MM.1S (cell line): ENCODE measurements around the gene FOXN1.

Experiments used
- DNase-seq: peaks from one replicate; pipeline ENCODE4 v3.0.0-alpha.2; 2015
- H2AFZ ChIP-seq: fragments of 300-600 bp; sonication (generic); 2 replicates; pipeline ENCODE4 v1.6.0; 2016; ENCODE audit warnings: antibody characterized with exemption, low read length
- H3F3A ChIP-seq: fragments of 300-600 bp; sonication (generic); 2 replicates; pipeline ENCODE4 v1.6.1; 2016; ENCODE audit warnings: mild to moderate bottlenecking, antibody characterized with exemption, low read length, moderate library complexity, mixed read lengths; ENCODE audit not compliant: insufficient read depth
- H3K27ac ChIP-seq: fragments of 300-600 bp; sonication (generic); 2 replicates; pipeline ENCODE4 v1.5.1; 2016; ENCODE audit warnings: mild to moderate bottlenecking, low read length
- H3K27me3 ChIP-seq: fragments of 300-600 bp; sonication (generic); replicated peaks from 2 replicates; pipeline ENCODE4 v1.6.0; 2016; ENCODE audit warnings: low read length; ENCODE audit not compliant: insufficient read depth
- H3K36me3 ChIP-seq: fragments of 300-600 bp; sonication (generic); replicated peaks from 2 replicates; pipeline ENCODE4 v1.6.1; 2016; ENCODE audit warnings: mild to moderate bottlenecking, low read length, mixed read lengths; ENCODE audit not compliant: insufficient read depth
- H3K4me1 ChIP-seq: fragments of 300-600 bp; sonication (generic); 2 replicates; pipeline ENCODE4 v1.6.1; 2016; ENCODE audit warnings: low read length, mixed read lengths
- H3K4me2 ChIP-seq: fragments of 300-600 bp; sonication (generic); 2 replicates; pipeline ENCODE4 v1.6.0; 2016; ENCODE audit warnings: low read depth, low read length
- H3K4me3 ChIP-seq: fragments of 300-600 bp; sonication (generic); 2 replicates; pipeline ENCODE4 v1.5.1; 2016; ENCODE audit warnings: low read length, mixed read lengths
- H3K79me2 ChIP-seq: fragments of 300-600 bp; sonication (generic); 2 replicates; pipeline ENCODE4 v1.6.1; 2016; ENCODE audit warnings: mixed run types, low read length, mixed read lengths
- H3K9ac ChIP-seq: fragments of 300-600 bp; sonication (generic); 2 replicates; pipeline ENCODE4 v1.6.1; 2016; ENCODE audit warnings: low read length, mixed read lengths
- H3K9me2 ChIP-seq: fragments of 300-600 bp; sonication (generic); replicated peaks from 2 replicates; pipeline ENCODE4 v1.6.1; 2016; ENCODE audit warnings: mild to moderate bottlenecking, low read length, mixed read lengths; ENCODE audit not compliant: insufficient read depth
- H3K9me3 ChIP-seq: fragments of 300-600 bp; sonication (generic); replicated peaks from 2 replicates; pipeline ENCODE4 v1.6.1; 2016; ENCODE audit warnings: mild to moderate bottlenecking, low read length, mixed read lengths; ENCODE audit not compliant: insufficient read depth
- H4K20me1 ChIP-seq: fragments of 300-600 bp; sonication (generic); 2 replicates; pipeline ENCODE4 v1.6.1; 2016; ENCODE audit warnings: mild to moderate bottlenecking, low read length, moderate library complexity, mixed read lengths; ENCODE audit not compliant: insufficient read depth
- CTCF ChIP-seq: fragments of 300-600 bp; sonication (generic); IDR thresholded peaks from 2 replicates; pipeline ENCODE4 v1.5.1; 2016; ENCODE audit warnings: antibody characterized with exemption, low read length, mixed read lengths
- EZH2 ChIP-seq: fragments of 300-600 bp; sonication (generic); optimal IDR thresholded peaks from 2 replicates; pipeline ENCODE3; 2017; ENCODE audit warnings: low read depth, mild to moderate bottlenecking, antibody characterized with exemption, low read length, mixed read lengths
- EZH2phosphoT487 ChIP-seq: fragments of 300-600 bp; sonication (generic); IDR thresholded peaks from 2 replicates; pipeline ENCODE4 v1.6.1; 2018; ENCODE audit warnings: antibody characterized with exemption, low read length

FOXN1 gene

GRCh38 chr17:28470914-28471366, 35.2 kb upstream of the FOXN1 start:
- H3K79me2 ChIP-seq, result no peaks in the 10 kb centered on the region
- H3F3A ChIP-seq, result peaks cover 5% of the 10 kb centered on the region; the same call in 1 of the 2 replicates
- no peak for DNase-seq
- H3K27ac ChIP-seq, result no peak overlapping the region
- no peak overlapping the region for H3K4me3 ChIP-seq
- H3K4me2 ChIP-seq, result no peak overlapping the region
- H4K20me1 ChIP-seq, result no peaks in the 10 kb centered on the region
- H3K27me3 ChIP-seq, result peaks cover 6% of the 10 kb centered on the region; the same call in 1 of the 2 replicates
- no peaks in the 10 kb centered on the region for H3K36me3 ChIP-seq
- no peaks in the 10 kb centered on the region for H3K9me3 ChIP-seq
- H3K4me1 ChIP-seq, result no peaks in the 10 kb centered on the region
- H2AFZ ChIP-seq, result no peak overlapping the region
- H3K9me2 ChIP-seq, result no peaks in the 10 kb centered on the region
- no peak for TF ChIP-seq CTCF
- no peak for TF ChIP-seq EZH2phosphoT487
- no peak for TF ChIP-seq EZH2
- H3K9ac ChIP-seq, result no peak overlapping the region

- H3K9me2 ChIP-seq, result no peaks in the 10 kb centered on the region
- no peaks in the 10 kb centered on the region for H4K20me1 ChIP-seq
- H3K36me3 ChIP-seq, result no peaks in the 10 kb centered on the region
- H3K79me2 ChIP-seq, result no peaks in the 10 kb centered on the region
- H3K4me1 ChIP-seq, result no peaks in the 10 kb centered on the region
- H3F3A ChIP-seq, result peaks cover 5% of the 10 kb centered on the region; the same call in 1 of the 2 replicates
- H3K4me3 ChIP-seq, result no peak overlapping the region
- H3K27ac ChIP-seq, result no peak overlapping the region
- H3K27me3 ChIP-seq, result peaks cover 6% of the 10 kb centered on the region; the same call in 1 of the 2 replicates
- TF ChIP-seq EZH2, result no peak
- TF ChIP-seq EZH2phosphoT487, result no peak
- no peak for TF ChIP-seq CTCF
- no peak for DNase-seq
- H2AFZ ChIP-seq, result no peak overlapping the region
- no peak overlapping the region for H3K4me2 ChIP-seq
- no peaks in the 10 kb centered on the region for H3K9me3 ChIP-seq
- no peak overlapping the region for H3K9ac ChIP-seq
Observed at GRCh38 chr17:28471531-28472342, 34.4 kb upstream of the FOXN1 start.

- no peaks in the 10 kb centered on the region for H4K20me1 ChIP-seq
- H2AFZ ChIP-seq, result no peak overlapping the region
- no peaks in the 10 kb centered on the region for H3K79me2 ChIP-seq
- H3K36me3 ChIP-seq, result no peaks in the 10 kb centered on the region
- H3K27me3 ChIP-seq, result peaks cover 6% of the 10 kb centered on the region; the same call in 1 of the 2 replicates
- H3K4me2 ChIP-seq, result no peak overlapping the region
- no peak overlapping the region for H3K4me3 ChIP-seq
- no peaks in the 10 kb centered on the region for H3K9me3 ChIP-seq
- TF ChIP-seq EZH2 (no peak), EZH2phosphoT487 (no peak), CTCF (no peak)
- H3F3A ChIP-seq, result peaks cover 5% of the 10 kb centered on the region; the same call in 1 of the 2 replicates
- no peaks in the 10 kb centered on the region for H3K4me1 ChIP-seq
- DNase-seq, result no peak
- no peak overlapping the region for H3K9ac ChIP-seq
- no peaks in the 10 kb centered on the region for H3K9me2 ChIP-seq
- no peak overlapping the region for H3K27ac ChIP-seq
Observed at GRCh38 chr17:28472871-28473497, 33.2 kb upstream of the FOXN1 start.
